ENCODE results near the gene FLAD1.

FLAD1 gene

GRCh38 chr1:155014709-155015508 lies 31.8 kb downstream of the FLAD1 start:
- in situ Hi-C loops (cut with HindIII; ENCODE audit: low sequenced_read_pairs): no loop called here

DNA sequence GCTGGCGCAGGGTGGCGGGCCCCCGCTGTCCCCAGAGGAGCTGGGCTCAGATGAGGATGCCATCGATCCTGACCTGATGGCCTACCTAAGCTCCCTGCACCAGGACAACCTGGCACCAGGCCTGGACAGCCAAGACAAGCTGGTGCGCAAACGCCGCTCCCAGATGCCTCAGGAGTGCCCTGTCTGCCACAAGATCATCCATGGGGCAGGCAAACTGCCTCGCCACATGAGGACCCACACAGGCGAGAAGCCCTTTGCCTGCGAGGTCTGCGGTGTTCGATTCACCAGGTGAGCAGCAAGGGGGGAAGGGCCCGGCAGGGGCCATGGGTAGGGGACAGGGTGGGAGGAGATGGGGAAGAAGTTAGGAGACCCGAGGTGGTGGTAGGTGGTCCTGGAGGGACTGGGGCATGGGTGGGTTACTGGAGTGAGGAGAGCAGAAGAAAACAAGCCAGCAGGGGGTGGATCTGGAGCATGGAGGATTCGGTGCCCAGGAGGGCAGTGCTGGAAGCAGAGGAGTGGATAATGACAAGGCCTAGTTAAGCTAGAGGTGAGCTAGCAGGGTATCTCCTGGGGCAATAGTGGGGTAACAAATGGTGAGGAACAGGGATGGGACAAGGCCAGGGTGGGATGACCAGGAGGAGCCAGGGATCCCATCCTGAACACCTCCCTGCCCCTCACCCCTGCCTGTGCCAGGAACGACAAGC lies 32.5 kb downstream of the FLAD1 start:
- in situ Hi-C loops (cut with HindIII; ENCODE audit: low sequenced_read_pairs): no loop called here

DNA sequence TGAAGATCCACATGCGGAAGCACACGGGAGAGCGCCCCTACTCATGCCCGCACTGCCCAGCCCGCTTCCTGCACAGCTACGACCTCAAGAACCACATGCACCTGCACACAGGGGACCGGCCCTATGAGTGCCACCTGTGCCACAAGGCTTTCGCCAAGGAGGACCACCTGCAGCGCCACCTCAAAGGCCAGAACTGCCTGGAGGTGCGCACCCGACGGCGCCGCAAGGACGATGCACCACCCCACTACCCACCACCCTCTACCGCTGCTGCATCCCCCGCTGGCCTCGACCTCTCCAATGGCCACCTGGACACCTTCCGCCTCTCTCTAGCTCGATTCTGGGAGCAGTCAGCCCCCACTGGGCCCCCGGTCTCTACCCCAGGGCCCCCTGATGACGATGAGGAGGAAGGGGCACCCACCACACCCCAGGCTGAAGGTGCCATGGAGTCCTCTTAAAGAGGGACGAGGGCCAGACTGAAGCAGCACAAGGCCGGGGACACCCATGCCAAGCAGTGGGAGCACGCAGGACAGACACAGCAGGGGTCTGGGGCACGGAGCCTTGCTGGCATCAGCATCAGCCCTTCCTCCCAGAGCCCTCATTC lies 33.2 kb downstream of the FLAD1 start:
- in situ Hi-C loops (cut with HindIII; ENCODE audit: low sequenced_read_pairs): no loop called here

DNA sequence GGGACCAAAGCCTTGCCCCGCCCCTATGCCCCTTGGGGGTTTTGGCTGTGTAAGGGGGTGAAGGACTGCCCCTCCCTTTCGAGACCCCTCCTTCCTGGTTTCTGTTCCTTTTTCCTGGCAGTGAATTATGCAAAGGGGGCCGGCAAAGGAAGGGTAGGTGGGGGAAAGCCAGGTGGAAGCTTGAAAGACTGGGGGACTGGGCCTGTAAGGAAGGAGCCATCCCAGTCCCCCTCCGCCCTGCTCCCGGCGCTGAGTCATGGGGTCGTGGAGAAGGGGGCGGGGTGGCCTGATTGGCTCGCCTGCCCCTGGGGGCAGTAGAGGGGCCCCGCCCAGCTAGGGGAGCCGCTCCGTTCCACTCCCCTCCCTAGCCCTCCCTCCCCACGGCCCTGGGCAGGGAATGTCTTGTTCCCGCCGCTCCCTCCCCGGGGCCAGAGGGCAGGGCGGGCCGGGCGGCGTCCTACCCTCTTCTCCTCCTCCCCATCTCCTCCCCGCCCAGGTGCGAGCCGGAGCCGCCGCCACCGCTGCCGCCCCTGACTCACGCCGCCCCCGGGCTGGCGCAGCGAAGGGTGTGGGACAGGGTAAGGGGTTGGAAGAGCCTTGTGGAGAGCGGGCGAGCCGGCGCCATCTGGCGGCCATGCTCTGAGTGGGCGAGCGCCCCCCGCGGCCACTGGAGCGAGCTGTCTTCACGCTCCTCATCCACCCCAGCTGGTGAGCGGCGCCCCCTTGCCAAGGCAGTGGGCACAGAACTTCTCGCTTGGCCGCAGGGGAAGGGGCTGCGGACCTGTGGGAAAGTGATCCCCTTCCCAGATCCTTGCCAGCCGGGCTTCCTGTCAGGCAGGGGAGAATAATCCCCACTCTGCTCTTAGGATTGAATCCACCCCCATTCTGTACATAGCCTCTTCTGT lies 34.1 kb downstream of the FLAD1 start:
- in situ Hi-C loops (cut with HindIII; ENCODE audit: low sequenced_read_pairs): no loop called here

- in situ Hi-C loops (cut with HindIII; ENCODE audit: low sequenced_read_pairs): no loop called here
Observed at GRCh38 chr1:155017946-155018316, 34.8 kb downstream of the FLAD1 start.

GRCh38 chr1:155018617-155019348 lies 35.6 kb downstream of the FLAD1 start:
- in situ Hi-C loops (cut with HindIII; ENCODE audit: low sequenced_read_pairs): no loop called here

GRCh38 chr1:155019377-155020245 lies 36.5 kb downstream of the FLAD1 start:
- in situ Hi-C loops (cut with HindIII; ENCODE audit: low sequenced_read_pairs): no loop called here

GRCh38 chr1:155022136-155022926 lies 39.2 kb downstream of the FLAD1 start:
- in situ Hi-C loops (cut with HindIII; ENCODE audit: low sequenced_read_pairs): no loop called here

DNA sequence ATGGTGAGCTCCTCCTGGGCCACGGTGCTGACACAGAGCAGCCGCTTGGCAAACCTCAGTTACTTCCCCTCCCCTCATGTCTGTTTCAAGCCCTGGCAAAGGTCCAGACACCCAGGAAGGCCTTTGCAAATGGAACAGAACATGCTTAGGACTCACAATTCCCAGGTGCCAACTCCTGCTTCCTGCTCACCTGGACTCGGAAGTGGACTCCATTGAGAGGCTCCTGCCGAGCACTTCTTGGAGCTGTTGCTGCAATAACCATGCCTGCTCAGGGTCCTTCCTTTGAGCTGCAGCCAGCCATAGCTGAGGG lies 39.7 kb downstream of the FLAD1 start:
- in situ Hi-C loops (cut with HindIII; ENCODE audit: low sequenced_read_pairs): no loop called here

DNA sequence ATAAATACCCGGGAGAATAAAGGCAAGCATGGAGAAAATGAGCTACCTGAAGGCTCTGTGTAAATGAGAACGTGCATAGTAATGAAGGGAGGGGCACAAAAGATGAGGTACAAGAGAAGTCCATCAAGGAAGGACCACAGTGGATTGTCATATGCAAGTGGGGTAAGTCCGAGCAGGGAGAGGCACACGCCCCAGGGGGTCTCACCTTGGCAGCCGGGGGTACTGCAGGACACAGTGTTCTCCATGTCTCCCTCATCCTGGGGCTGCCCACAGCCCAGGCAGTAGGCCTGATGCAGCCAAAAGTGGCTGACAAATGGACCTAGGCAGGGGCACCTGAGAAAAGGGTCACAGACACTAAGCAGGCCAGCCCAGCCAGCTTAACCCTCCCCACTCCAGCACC lies 40.5 kb downstream of the FLAD1 start:
- in situ Hi-C loops (cut with HindIII; ENCODE audit: low sequenced_read_pairs): no loop called here

GRCh38 chr1:155024315-155024714 lies 41.2 kb downstream of the FLAD1 start:
- in situ Hi-C loops (cut with HindIII; ENCODE audit: low sequenced_read_pairs): no loop called here

DNA sequence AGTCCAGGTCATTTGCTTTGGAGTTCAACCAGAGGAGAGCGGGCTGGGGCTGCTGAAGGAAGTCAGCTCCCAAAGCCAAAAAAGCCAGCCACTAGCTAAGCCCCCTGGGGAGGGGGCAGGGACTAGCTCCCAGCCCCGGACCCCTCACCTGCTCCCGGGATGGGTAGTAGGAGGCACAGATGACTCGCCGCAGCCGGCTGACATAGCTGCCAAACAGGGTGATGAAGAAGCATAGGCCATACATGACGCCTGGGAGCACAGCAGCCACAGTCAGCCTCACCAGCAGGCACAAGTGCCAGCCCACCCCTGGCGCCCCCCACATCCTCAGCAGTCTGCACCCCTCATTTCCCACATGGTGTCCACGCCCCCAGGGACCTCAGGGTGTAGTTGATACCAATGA lies 43.0 kb downstream of the FLAD1 start:
- in situ Hi-C loops (cut with HindIII; ENCODE audit: low sequenced_read_pairs): no loop called here

GRCh38 chr1:155026588-155026987 lies 43.4 kb downstream of the FLAD1 start:
- in situ Hi-C loops (cut with HindIII; ENCODE audit: low sequenced_read_pairs): no loop called here

- in situ Hi-C loops (cut with HindIII; ENCODE audit: low sequenced_read_pairs): no loop called here
Observed at GRCh38 chr1:155029513-155030242, 46.5 kb downstream of the FLAD1 start.

- in situ Hi-C loops (cut with HindIII; ENCODE audit: low sequenced_read_pairs): no loop called here
Observed at GRCh38 chr1:155030243-155030795, 47.2 kb downstream of the FLAD1 start.

DNA sequence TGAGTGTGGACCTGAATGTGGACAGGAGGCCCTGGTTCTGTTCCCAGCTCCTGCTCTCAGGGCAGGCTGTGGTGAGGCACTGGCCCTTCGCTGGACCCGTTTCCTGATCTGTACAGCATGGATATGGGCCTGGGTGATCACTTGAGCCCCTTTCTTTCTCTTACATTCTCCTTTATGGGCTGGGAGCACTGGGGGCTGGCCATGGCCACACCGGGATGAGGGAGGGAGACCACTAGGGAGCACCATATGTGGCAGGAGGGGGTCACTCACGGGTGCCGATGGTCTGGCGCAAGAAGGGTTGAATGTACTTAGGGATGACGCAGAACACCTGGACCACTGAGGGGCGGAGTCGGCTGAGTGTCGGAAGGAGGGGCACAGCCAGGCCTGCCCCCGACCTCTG lies 47.8 kb downstream of the FLAD1 start:
- in situ Hi-C loops (cut with HindIII; ENCODE audit: low sequenced_read_pairs): no loop called here

DNA sequence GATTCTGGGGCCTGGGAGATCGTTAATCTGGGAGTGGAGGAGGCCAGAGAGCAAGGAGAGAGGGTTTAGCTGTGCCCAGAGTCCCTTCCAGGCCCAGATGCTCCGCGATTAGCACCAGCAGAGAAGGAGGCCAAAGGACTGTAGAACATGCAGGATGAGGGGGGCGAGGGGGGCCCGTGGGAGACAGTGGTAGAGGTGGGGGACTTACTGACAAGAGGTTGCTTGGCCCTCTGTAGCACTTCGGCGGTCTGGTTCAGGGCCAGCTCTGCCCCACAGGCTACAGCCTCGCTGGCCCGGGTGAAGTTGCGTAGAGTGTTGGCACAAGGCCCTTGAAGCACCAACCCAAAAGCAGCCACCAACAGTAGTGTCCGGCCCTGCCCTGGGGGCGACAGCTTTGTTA lies 49.7 kb downstream of the FLAD1 start:
- in situ Hi-C loops (cut with HindIII; ENCODE audit: low sequenced_read_pairs): no loop called here

GRCh38 chr1:155033524-155033923 lies 50.4 kb downstream of the FLAD1 start, which contains the start of the genes DCST1 and DCST2:
DCST1 (plus strand) TSS chr1:155033824; CDS start chr1:155034037, 213 bp downstream.
DCST2 (minus strand) TSS chr1:155033781; CDS start chr1:155033701, 80 bp downstream.
- in situ Hi-C loops (cut with HindIII; ENCODE audit: low sequenced_read_pairs): no loop called here
